Measurements from ENCODE around the gene CDH2.

The CDH2 gene

GRCh38 chr18:28167835-28168349 is 9.0 kb downstream of the CDH2 start:
- no peak for DNase-seq

DNA sequence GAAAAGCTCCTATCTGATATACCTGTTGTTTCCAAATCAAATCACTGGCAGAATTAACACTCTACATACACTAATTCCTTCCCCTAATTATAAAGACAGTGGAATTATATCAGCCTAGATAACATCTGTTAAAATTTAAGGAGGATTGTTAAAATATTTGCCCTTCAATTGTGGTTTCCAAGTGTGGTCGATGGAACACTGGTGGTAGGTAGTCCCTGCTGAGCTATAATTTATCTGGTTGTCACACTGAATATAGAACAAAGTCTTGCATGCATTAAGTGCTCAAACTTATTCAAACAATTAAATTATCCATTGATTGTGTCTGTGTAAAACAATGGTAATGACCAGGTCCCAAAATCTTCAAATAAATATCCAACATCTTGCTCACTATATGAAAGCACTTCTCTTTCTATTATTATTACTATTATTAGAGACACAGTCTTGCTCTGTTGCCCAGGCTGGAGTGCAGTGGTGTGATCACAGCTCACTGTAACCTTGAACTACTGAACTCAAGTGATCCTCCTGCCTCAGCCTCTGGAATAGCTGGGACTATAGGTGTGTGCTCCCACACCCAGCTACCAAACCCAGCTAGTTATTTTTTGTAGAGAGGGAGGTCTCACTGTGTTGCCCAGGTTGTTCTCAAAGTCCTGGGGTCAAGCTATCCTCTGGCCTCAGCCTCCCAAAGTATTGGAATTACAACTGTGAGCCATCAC is 12.0 kb downstream of the CDH2 start:
- no peak for DNase-seq

GRCh38 chr18:28163201-28163775 is 13.6 kb downstream of the CDH2 start:
- DNase-seq, result no peak

GRCh38 chr18:28161608-28162599 is 15.0 kb downstream of the CDH2 start:
- DNase-seq, result no peak

GRCh38 chr18:28159055-28159454 is 17.9 kb downstream of the CDH2 start:
- DNase-seq, result peak in 1 of 2 experiments; percentile 65

DNA sequence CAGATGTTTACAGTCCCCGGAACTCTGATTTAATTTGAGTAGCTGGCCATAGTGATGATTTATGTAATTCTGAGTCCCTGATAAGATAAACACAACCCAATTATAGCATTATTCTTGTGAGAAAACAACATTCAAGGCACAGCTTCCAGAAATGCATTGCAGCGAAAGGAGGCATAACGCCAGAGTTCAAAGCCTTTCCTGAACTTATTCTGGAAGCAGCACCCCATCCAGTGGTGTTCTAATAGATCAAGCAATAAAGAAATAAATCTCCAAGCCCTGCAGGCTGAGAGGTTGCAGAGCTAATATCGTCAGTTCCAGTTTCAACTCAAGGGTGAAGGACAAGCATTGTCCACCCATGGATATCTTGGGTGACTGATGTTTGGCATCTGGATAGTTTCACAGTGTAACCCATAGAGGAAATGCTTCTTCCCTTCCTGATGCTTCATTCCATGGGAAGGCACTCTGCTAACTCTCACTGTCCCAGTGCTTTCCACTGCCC is 18.8 kb downstream of the CDH2 start:
- no peak for DNase-seq

GRCh38 chr18:28153485-28154065 is 23.4 kb downstream of the CDH2 start:
- no peak for DNase-seq

DNA sequence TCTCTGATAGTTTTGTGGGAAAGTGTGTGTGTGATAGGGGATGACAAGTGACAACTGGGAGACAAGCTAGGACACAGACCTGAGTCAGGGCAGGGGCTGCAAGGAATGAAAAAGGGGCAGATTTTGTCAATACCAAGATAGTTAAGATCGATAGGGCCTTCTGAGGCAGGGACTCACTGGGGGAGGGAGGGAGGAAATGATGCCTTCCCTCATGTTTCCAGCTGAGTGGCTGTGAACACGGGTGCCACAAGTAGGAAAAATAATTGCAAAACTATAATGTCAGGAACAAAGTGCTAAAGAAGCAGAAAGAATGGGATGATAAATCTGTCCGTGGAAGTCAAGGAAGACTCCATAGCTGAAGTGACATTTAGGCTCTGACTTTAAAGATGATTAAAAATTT is 24.2 kb downstream of the CDH2 start:
- no peak for DNase-seq

DNA sequence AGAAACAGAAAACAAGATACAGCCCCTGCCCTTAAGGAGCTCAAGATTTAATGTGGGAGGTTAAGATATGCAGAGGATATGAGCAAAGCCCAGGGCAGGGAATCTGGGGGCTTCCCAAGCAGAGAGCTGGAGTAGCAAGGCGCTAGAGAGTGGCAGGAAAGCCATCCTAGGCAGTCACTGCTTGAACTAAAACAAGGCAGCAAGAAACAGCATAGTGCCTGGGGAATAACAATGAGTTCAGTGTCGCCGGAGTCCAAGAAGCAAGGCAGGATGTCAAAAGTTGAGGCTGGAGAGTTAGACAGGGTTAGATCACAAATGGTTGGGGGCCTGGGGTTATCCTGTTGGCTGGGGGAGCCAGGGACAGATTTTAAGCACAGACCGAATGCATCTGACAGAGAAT is 24.6 kb downstream of the CDH2 start:
- no peak for DNase-seq

DNA sequence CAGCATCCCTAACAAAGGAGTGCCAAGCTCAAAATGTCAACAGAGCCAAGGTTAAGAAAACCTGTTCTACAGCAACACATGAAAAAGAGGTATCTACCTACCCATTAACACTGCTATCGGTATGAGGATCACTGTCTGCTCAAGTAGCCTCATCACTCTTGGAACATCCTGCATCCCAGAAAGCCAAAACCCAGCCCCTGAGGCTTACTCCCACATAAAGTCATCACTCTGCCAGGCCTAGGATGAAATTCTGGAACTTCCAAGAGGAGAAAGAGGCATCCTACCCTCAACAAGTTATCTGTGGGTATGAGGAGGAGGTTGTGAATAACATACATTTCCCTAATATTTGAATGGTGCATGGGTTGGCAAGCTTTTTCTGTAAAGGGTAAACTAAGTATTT is 25.5 kb downstream of the CDH2 start:
- no peak for DNase-seq

DNA sequence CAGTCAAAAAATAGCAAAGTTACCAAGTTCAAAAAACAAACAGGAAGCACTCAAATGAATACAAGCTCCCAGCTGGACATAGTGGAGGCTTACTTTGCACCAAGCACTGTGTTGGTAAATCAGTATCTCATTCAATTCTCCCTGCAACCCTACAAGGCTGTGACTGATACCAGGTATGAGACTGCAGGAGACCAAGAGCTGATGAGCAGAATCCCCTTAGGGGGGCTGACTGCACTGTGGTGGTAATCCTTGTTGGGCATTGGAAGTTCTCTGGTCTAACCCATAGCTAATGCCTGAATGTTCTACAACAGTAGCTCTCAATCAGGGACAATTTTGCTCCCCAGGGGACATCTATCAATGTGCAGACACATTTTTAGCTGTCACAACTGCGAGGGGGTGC is 26.0 kb downstream of the CDH2 start:
- no peak for DNase-seq

- DNase-seq, result no peak
Observed at GRCh38 chr18:28149810-28150420, 27.0 kb downstream of the CDH2 start.

GRCh38 chr18:28147674-28148171 is 29.2 kb downstream of the CDH2 start:
- DNase-seq, result no peak

DNA sequence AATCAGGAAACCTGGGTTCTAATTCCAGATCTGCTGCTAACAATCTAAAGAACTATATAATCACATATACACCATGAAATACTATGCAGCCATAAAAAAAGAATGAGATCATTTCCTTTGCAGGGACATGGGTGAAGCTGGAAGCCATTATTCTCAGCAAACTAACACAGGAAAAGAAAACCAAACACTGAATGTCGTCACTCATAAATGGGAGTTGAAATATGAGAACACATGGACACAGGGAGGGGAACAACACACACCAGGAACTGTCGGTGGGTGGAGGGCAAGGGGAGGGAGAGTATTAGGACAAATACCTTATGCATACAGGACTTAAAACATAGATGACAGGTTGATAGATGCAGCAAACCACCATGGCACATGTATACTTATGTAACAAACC is 33.2 kb downstream of the CDH2 start:
- DNase-seq, result no peak

DNA sequence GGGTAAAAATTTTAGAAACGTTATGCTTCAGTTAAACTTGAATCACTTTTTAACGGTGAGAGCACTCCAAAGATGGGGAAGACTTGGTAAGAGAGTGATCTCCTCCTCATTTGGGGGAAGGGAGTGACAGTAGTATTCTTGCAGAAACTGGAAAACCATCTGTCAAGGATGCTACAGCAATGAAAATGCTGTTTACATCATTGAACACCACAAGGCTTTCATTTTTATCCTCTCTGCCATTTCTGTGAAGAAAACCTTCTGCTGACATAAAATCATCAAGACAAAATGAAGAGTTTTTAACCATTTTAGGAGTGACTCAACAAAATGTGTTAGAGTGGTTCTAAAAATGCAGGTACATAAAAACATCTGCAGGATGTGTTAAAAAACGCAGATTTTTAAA is 38.1 kb downstream of the CDH2 start:
- no peak for DNase-seq

DNA sequence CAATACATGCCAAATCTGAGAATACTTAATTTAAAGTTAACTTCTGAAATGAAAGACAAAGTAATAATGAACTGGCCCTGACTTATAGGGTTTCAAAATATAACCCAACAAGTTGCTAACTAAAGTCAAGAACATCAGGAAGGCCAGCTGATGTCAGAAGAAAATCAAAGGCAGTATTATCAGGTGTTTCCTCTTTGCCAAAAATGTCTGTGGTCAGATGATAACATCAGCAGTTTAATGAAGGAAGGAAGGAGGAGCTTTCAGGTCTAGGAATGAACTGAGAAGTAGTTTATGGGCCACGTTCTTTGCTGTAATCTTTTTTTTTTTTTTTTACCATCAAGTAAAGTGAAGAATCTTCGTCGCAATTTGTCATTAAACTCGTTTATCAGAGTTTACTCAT is 40.9 kb downstream of the CDH2 start:
- no peak for DNase-seq

DNA sequence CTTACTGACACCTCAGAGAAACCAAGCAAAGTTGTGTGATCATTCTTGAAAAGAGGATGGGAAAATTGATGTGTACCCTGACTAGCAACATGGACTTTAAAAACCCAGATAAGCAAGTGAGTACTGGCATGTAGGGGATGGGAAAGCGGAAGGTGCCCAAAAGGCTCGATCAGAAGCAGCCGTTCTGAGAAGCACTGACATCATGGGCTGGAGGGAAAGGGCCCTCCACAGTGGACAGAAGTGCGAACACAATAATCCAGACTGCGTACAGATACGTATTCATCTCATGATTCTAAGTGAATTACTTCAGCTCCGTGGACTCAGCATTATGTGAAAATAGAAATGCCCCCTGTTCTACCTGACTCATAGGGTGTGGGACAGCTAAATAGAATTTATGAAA is 42.2 kb downstream of the CDH2 start:
- DNase-seq, result no peak

DNA sequence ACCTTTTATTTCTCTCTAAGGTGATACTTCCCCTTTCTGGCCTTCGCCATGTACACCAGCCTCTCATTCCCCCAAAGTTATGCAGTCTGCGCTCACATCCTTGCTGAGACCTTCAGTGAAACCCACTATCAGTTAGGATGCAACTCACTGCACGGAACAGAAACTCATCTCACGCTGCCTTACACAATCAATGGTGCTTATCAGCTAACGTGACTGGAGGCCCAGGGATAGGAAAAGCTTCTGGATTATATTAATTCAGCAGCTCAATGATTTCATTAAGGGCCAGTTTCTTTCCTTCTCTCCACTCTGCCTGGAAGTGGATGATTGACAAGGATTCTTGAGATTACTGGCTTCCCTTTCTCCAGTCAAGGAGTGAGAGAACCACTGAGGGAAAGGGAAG is 44.8 kb downstream of the CDH2 start:
- DNase-seq, result no peak

GRCh38 chr18:28128659-28128980 is 48.3 kb downstream of the CDH2 start:
- DNase-seq, result no peak

- no peak for DNase-seq
Observed at GRCh38 chr18:28127763-28128658, 48.9 kb downstream of the CDH2 start.

DNA sequence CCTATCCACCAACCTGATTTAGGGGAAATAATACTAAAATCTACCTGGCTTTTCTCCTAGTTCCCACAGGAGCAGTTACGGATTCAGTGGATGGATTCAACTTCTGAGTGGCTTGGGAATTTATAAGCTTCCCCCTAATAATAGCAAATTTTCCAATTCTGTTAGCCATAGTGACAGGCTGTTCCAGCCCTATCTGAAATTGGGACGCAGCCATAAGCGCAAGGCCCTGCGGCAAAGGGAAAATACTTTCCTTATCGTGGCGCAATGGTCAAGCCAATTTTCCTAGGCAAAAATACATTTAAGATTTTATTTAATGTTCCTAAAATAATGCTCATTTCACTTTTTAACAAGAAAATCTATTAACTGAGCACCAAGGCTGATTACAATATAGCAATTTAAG is 49.7 kb downstream of the CDH2 start:
- DNase-seq, result no peak
